ENCODE measurements around the gene METAP1. TPM values are rescaled to one million over a fixed set of nuclear protein-coding genes. Genes with fewer than 3 reads are reported as not detected.

Gene METAP1
- polyA plus RNA-seq, 3 donors: 15.9 to 21.7 (median 20.6) TPM

GRCh38 chr4:98967786-98968329 lies 27.7 kb upstream of the METAP1 start:
- Mint-ChIP-seq H3K36me3 (no peaks in the 10 kb centered on the region), H3K9me3 (peaks cover 0 to 7% (median 1%) of the 10 kb centered on the region in 7 donors), H3K27ac (no peak overlapping the region), H3K4me1 (peaks cover 4% of the 10 kb centered on the region), H3K4me3 (no peak overlapping the region), H3K27me3 (ENCODE audit: low read depth in 3 of 3) (peaks cover 0 to 2% (median 0%) of the 10 kb centered on the region in 3 donors)
- H3K27ac ChIP-seq (ENCODE audit: low read depth in 1 of 2, low read length in 2 of 2): no peak overlapping the region
- intact Hi-C loops (cut with micrococcal nuclease): no loop called here
- H3K9me3 ChIP-seq (replicated peaks in 1 of 2; ENCODE audit: control insufficient read depth in 1 of 2, insufficient read depth in 1 of 2, low read length in 2 of 2): no peaks in the 10 kb centered on the region
- no peaks in the 10 kb centered on the region for H4K20me1 ChIP-seq (ENCODE audit: insufficient read depth, low read length)
- no peak overlapping the region for H2AFZ ChIP-seq (ENCODE audit: insufficient read depth, low read depth, low read length, poor library complexity, severe bottlenecking)
- no peaks in the 10 kb centered on the region for H3K27me3 ChIP-seq (ENCODE audit: control insufficient read depth in 2 of 2, insufficient read depth in 2 of 2, low read length in 2 of 2)
- H3K79me2 ChIP-seq (ENCODE audit: insufficient read depth, low read length): no peaks in the 10 kb centered on the region
- no peaks in the 10 kb centered on the region for H3K36me3 ChIP-seq (replicated peaks in 1 of 2; ENCODE audit: control insufficient read depth in 1 of 2, insufficient read depth in 2 of 2, low read length in 2 of 2)
- H3K4me2 ChIP-seq (replicated peaks; ENCODE audit: extremely low read depth, low read length, poor library complexity, severe bottlenecking): no peak overlapping the region
- no peak overlapping the region for H3K9ac ChIP-seq (ENCODE audit: insufficient read depth, low read length, poor library complexity, severe bottlenecking)
- H3K4me3 ChIP-seq (replicated peaks in 1 of 3; ENCODE audit: low read depth in 2 of 3, low read length in 3 of 3): no peak overlapping the region
- WGBS (ENCODE audit: insufficient coverage): 80% methylated on average over 1 of the region's 3 CpGs
- TF ChIP-seq CTCF (IDR thresholded peaks at IDR 0.05): no peak
- no peaks in the 10 kb centered on the region for H3K4me1 ChIP-seq (ENCODE audit: control insufficient read depth in 1 of 2, insufficient read depth in 2 of 2, low read length in 2 of 2)
- DNase-seq: no peak

GRCh38 chr4:98969878-98970785 lies 25.4 kb upstream of the METAP1 start:
- H3K36me3 ChIP-seq (replicated peaks in 1 of 2; ENCODE audit: control insufficient read depth in 1 of 2, insufficient read depth in 2 of 2, low read length in 2 of 2): no peaks in the 10 kb centered on the region
- no peaks in the 10 kb centered on the region for H3K4me1 ChIP-seq (ENCODE audit: control insufficient read depth in 1 of 2, insufficient read depth in 2 of 2, low read length in 2 of 2)
- Mint-ChIP-seq H3K36me3 (no peaks in the 10 kb centered on the region), H3K27me3 (ENCODE audit: low read depth in 3 of 3) (peaks cover 0 to 2% (median 1%) of the 10 kb centered on the region in 3 donors), H3K4me3 (no peak overlapping the region), H3K27ac (no peak overlapping the region), H3K9me3 (peaks cover 0 to 1% (median 0%) of the 10 kb centered on the region in 7 donors), H3K4me1 (peaks cover 4% of the 10 kb centered on the region)
- H3K4me3 ChIP-seq (replicated peaks in 1 of 3; ENCODE audit: low read depth in 2 of 3, low read length in 3 of 3): no peak overlapping the region
- no peak overlapping the region for H3K9ac ChIP-seq (ENCODE audit: insufficient read depth, low read length, poor library complexity, severe bottlenecking)
- intact Hi-C loops (cut with micrococcal nuclease): no loop called here
- no peak for TF ChIP-seq CTCF (IDR thresholded peaks at IDR 0.05)
- H3K27ac ChIP-seq (ENCODE audit: low read depth in 1 of 2, low read length in 2 of 2): no peak overlapping the region
- no peak overlapping the region for H3K4me2 ChIP-seq (replicated peaks; ENCODE audit: extremely low read depth, low read length, poor library complexity, severe bottlenecking)
- H2AFZ ChIP-seq (ENCODE audit: insufficient read depth, low read depth, low read length, poor library complexity, severe bottlenecking): no peak overlapping the region
- no peaks in the 10 kb centered on the region for H3K27me3 ChIP-seq (ENCODE audit: control insufficient read depth in 2 of 2, insufficient read depth in 2 of 2, low read length in 2 of 2)
- no peaks in the 10 kb centered on the region for H3K9me3 ChIP-seq (replicated peaks in 1 of 2; ENCODE audit: control insufficient read depth in 1 of 2, insufficient read depth in 1 of 2, low read length in 2 of 2)
- no peaks in the 10 kb centered on the region for H4K20me1 ChIP-seq (ENCODE audit: insufficient read depth, low read length)
- DNase-seq: peak in 1 of 3 donors; percentile 8
- WGBS (ENCODE audit: insufficient coverage): no CpG with 5 or more reads among the region's 1 CpG
- H3K79me2 ChIP-seq (ENCODE audit: insufficient read depth, low read length): no peaks in the 10 kb centered on the region

All from CD14-positive monocyte (primary cell).